PC-9 (cell line): ENCODE measurements around the gene ZBTB45. TPM values are rescaled to one million over a fixed set of nuclear protein-coding genes. Genes with fewer than 3 reads are reported as not detected.

Experiments used
- BruUV-seq: library from RNA; stranded (reverse); fragments of 400-500 nt; replicated peaks from 2 replicates; lab custom pipeline; 2021; lab: Mats Ljungman, UMichigan
- CTCF ChIA-PET: fragments of 300-600 bp; sonication (Branson Sonifier 250); formaldehyde crosslinking; loops from one replicate; lab custom pipeline; 2022; ENCODE audit warnings: antibody characterized with exemption; lab: Charles Lee
- POLR2A ChIA-PET: fragments of 300-600 bp; sonication (Branson Sonifier 250); formaldehyde crosslinking; loops from one replicate; lab custom pipeline; 2022; ENCODE audit warnings: antibody characterized with exemption; ENCODE audit not compliant: unreplicated experiment; lab: Charles Lee
- DNase-seq, 2 experiments: peaks; one replicate each; pipeline versions ENCODE4 v3.0.0 to v3.0.0-alpha.2; 2015 to 2022; ENCODE audit warnings: mixed read lengths in 1 of 2
- H2AFZ ChIP-seq: fragments of 200-600 bp; sonication (generic); 2 replicates; pipeline ENCODE4 v1.8.1; 2017; ENCODE audit warnings: antibody characterized with exemption
- H3F3A ChIP-seq: fragments of 200-600 bp; sonication (generic); 2 replicates; pipeline ENCODE4 v1.8.1; 2017; ENCODE audit warnings: antibody characterized with exemption, mild to moderate bottlenecking, low read depth; ENCODE audit not compliant: insufficient read depth
- H3K27ac ChIP-seq: fragments of 200-600 bp; sonication (generic); 2 replicates; pipeline ENCODE4 v1.6.1; 2016; ENCODE audit warnings: mixed run types
- H3K27me3 ChIP-seq: fragments of 200-600 bp; sonication (generic); 2 replicates; pipeline ENCODE4 v1.6.1; 2016; ENCODE audit warnings: low read depth, mixed run types; ENCODE audit not compliant: insufficient read depth
- H3K36me3 ChIP-seq: fragments of 200-600 bp; sonication (generic); 2 replicates; pipeline ENCODE4 v1.6.1; 2016; ENCODE audit warnings: low read depth, mixed run types
- H3K4me1 ChIP-seq: fragments of 200-600 bp; sonication (generic); replicated peaks from 2 replicates; pipeline ENCODE4 v1.6.1; 2016; ENCODE audit warnings: mixed run types; ENCODE audit not compliant: insufficient read depth
- H3K4me2 ChIP-seq: fragments of 200-600 bp; sonication (generic); 2 replicates; pipeline ENCODE4 v1.6.1; 2017; ENCODE audit warnings: mixed run types
- H3K4me3 ChIP-seq: fragments of 200-600 bp; sonication (generic); 2 replicates; pipeline ENCODE4 v1.6.1; 2016; ENCODE audit warnings: mixed run types
- H3K79me2 ChIP-seq: fragments of 200-600 bp; sonication (generic); 2 replicates; pipeline ENCODE4 v1.6.1; 2017; ENCODE audit warnings: low read depth, mixed run types
- H3K9me2 ChIP-seq: fragments of 200-600 bp; sonication (generic); 2 replicates; pipeline ENCODE4 v1.8.1; 2017; ENCODE audit warnings: mild to moderate bottlenecking; ENCODE audit not compliant: insufficient read depth
- H3K9me3 ChIP-seq: fragments of 200-600 bp; sonication (generic); 2 replicates; pipeline ENCODE4 v1.8.1; 2016; ENCODE audit warnings: low read depth; ENCODE audit not compliant: insufficient read depth
- H4K20me1 ChIP-seq: fragments of 200-600 bp; sonication (generic); 2 replicates; pipeline ENCODE4 v1.8.1; 2017; ENCODE audit not compliant: insufficient read depth
- CTCF ChIP-seq: fragments of 200-600 bp; sonication (generic); conservative IDR thresholded peaks from 2 replicates; pipeline ENCODE4 v1.6.1; 2017; ENCODE audit warnings: mixed run types, antibody characterized with exemption, mild to moderate bottlenecking, moderate library complexity
- EZH2 ChIP-seq: fragments of 200-600 bp; sonication (generic); IDR thresholded peaks from 2 replicates; pipeline ENCODE4 v1.8.0; 2017; ENCODE audit warnings: antibody characterized with exemption, low read depth
- intact Hi-C: fragments of 100-400 bp; cut with micrococcal nuclease; formaldehyde crosslinking; loops from one replicate; pipeline ENCODE4 v1.10.0; 2022; ENCODE audit not compliant: unreplicated experiment
- total RNA-seq: library from RNA; stranded (reverse); gene quantifications from 2 replicates; pipeline ENCODE4 v1.2.3, GENCODE V29; 2021

The ZBTB45 gene
- total RNA-seq, 1 experiment from 2014 or later = 8.1 TPM

GRCh38 chr19:58550362-58551122, 30.9 kb upstream of the ZBTB45 start:
- BruUV-seq = no TSS peak
- H3K4me2 ChIP-seq = no peak overlapping the region
- peaks cover 22% of the 10 kb centered on the region for H4K20me1 ChIP-seq
- H3K9me3 ChIP-seq = no peaks in the 10 kb centered on the region
- H3K36me3 ChIP-seq = peaks cover 5% of the 10 kb centered on the region; the same call in 1 of the 2 replicates
- no peaks in the 10 kb centered on the region for H3K27me3 ChIP-seq
- no peak overlapping the region for H3K27ac ChIP-seq
- POLR2A ChIA-PET = no interaction called here
- peaks cover 49% of the 10 kb centered on the region for H3K79me2 ChIP-seq
- CTCF ChIA-PET = no interaction called here
- H3K4me1 ChIP-seq = peaks cover 17% of the 10 kb centered on the region; the same call in 1 of the 2 replicates
- H3K9me2 ChIP-seq = no peaks in the 10 kb centered on the region
- no peak for DNase-seq
- H2AFZ ChIP-seq = no peak overlapping the region
- intact Hi-C loops = no loop called here
- H3F3A ChIP-seq = peaks cover 22% of the 10 kb centered on the region; the same call in 1 of the 2 replicates
- TF ChIP-seq EZH2 (no peak), CTCF (no peak)
- no peak overlapping the region for H3K4me3 ChIP-seq

GRCh38 chr19:58549664-58550361, 30.2 kb upstream of the ZBTB45 start:
- H3K4me2 ChIP-seq = no peak overlapping the region
- H3K4me1 ChIP-seq = peaks cover 17% of the 10 kb centered on the region; the same call in 1 of the 2 replicates
- H3K9me2 ChIP-seq = no peaks in the 10 kb centered on the region
- TSS peak; percentile 1 for BruUV-seq
- no peaks in the 10 kb centered on the region for H3K27me3 ChIP-seq
- H3K36me3 ChIP-seq = peaks cover 5% of the 10 kb centered on the region; the same call in 1 of the 2 replicates
- no peak for TF ChIP-seq EZH2
- TF ChIP-seq CTCF = no peak
- H2AFZ ChIP-seq = no peak overlapping the region
- no peak for DNase-seq
- intact Hi-C loops = no loop called here
- H3K4me3 ChIP-seq = no peak overlapping the region
- ChIA-PET CTCF (no interaction called here), POLR2A (interaction anchor here (0.6 kb wide), 1 partner anchor 780 kb away, joined by 3 read pairs; the partner anchor contains the start of gene ZNF586)
- H3F3A ChIP-seq = peaks cover 22% of the 10 kb centered on the region; the same call in 1 of the 2 replicates
- H4K20me1 ChIP-seq = peaks cover 29% of the 10 kb centered on the region
- peaks cover 56% of the 10 kb centered on the region for H3K79me2 ChIP-seq
- no peaks in the 10 kb centered on the region for H3K9me3 ChIP-seq
- H3K27ac ChIP-seq = no peak overlapping the region

- ChIA-PET CTCF (no interaction called here), POLR2A (interaction anchor here (0.6 kb wide), 1 partner anchor 779 kb away, joined by 3 read pairs; the partner anchor contains the start of gene ZNF586)
- no peaks in the 10 kb centered on the region for H3K9me2 ChIP-seq
- H3K36me3 ChIP-seq = peaks cover 5% of the 10 kb centered on the region; the same call in 1 of the 2 replicates
- H3K4me1 ChIP-seq = peaks cover 16% of the 10 kb centered on the region; the same call in 1 of the 2 replicates
- intact Hi-C loops = no loop called here
- no peak overlapping the region for H3K4me2 ChIP-seq
- no peaks in the 10 kb centered on the region for H3K27me3 ChIP-seq
- peaks cover 29% of the 10 kb centered on the region for H4K20me1 ChIP-seq
- H3K4me3 ChIP-seq = no peak overlapping the region
- H2AFZ ChIP-seq = no peak overlapping the region
- DNase-seq = no peak
- no peak overlapping the region for H3K27ac ChIP-seq
- peaks cover 22% of the 10 kb centered on the region; the same call in 1 of the 2 replicates for H3F3A ChIP-seq
- BruUV-seq = no TSS peak
- H3K79me2 ChIP-seq = peaks cover 51% of the 10 kb centered on the region
- TF ChIP-seq CTCF (no peak), EZH2 (no peak)
- no peaks in the 10 kb centered on the region for H3K9me3 ChIP-seq
Observed at GRCh38 chr19:58548859-58549663, 29.5 kb upstream of the ZBTB45 start.
